B cell (primary cell): ENCODE results near the gene POU3F4. TPM values are rescaled to one million over a fixed set of nuclear protein-coding genes. Genes with fewer than 3 reads are reported as not detected.

Source experiments
- ATAC-seq: fragments of 200-7000 bp; cut with Tn5 transposase; one replicate; pipeline ENCODE4 v1.10.0; 2021; ENCODE audit warnings: low read depth, mild to moderate bottlenecking, moderate number of reproducible peaks, moderate library complexity
- CTCF ChIA-PET: fragments of 350-600 bp; sonication (Branson Sonifier 250); formaldehyde crosslinking; loops from one replicate; lab custom pipeline; 2021; ENCODE audit warnings: antibody characterized with exemption, inconsistent platforms; lab: Charles Lee
- POLR2A ChIA-PET: fragments of 350-600 bp; sonication (Branson Sonifier 250); formaldehyde crosslinking; loops from one replicate; lab custom pipeline; 2021; ENCODE audit warnings: antibody characterized with exemption; lab: Charles Lee
- DNase-seq: peaks from one replicate; pipeline ENCODE4 v3.0.0; 2013
- H2AFZ ChIP-seq: 2 replicates; pipeline ENCODE4 v1.6.1; 2012; ENCODE audit warnings: mild to moderate bottlenecking, low read depth, low read length; ENCODE audit not compliant: insufficient read depth, poor library complexity, severe bottlenecking
- H3K27ac ChIP-seq, 2 donors: 1 replicate in 1 of 2; 2 replicates in 1 of 2; pipeline ENCODE4 v1.5.1; 2012 to 2013; ENCODE audit warnings: low read length in 2 of 2, mild to moderate bottlenecking in 2 of 2, moderate library complexity in 1 of 2
- H3K27me3 ChIP-seq, 4 experiments: fragments of 200-600 bp in 1 of 4; sonication (generic) in 1 of 4; replicated peaks in 1 of 4; 1 replicate in 2 of 4; 2 replicates in 2 of 4; pipeline versions ENCODE4 v1.6.1 to v1.7.0; 2013 to 2016; ENCODE audit warnings: low read length in 3 of 4, mild to moderate bottlenecking in 2 of 4, mixed read lengths in 1 of 4, moderate library complexity in 1 of 4; ENCODE audit not compliant: insufficient read depth in 4 of 4, control insufficient read depth in 3 of 4; ENCODE audit errors: control extremely low read depth in 1 of 4
- H3K36me3 ChIP-seq, 2 experiments: replicated peaks in 1 of 2; 1 replicate in 1 of 2; 2 replicates in 1 of 2; pipeline versions ENCODE4 v1.6.1 to v1.7.1; 2013; ENCODE audit warnings: low read length in 1 of 2; ENCODE audit not compliant: insufficient read depth in 2 of 2, control insufficient read depth in 1 of 2; ENCODE audit errors: control extremely low read depth in 1 of 2, extremely low read depth in 1 of 2
- H3K4me1 ChIP-seq, 2 donors: fragments of 200-600 bp in 1 of 2; sonication (generic) in 1 of 2; 1 replicate in 1 of 2; 2 replicates in 1 of 2; pipeline versions ENCODE4 v1.5.1 to v1.6.1; 2013 to 2017; ENCODE audit warnings: low read length in 2 of 2; ENCODE audit not compliant: control insufficient read depth in 2 of 2, insufficient read depth in 2 of 2
- H3K4me2 ChIP-seq: replicated peaks from 2 replicates; pipeline ENCODE3; 2012; ENCODE audit warnings: mild to moderate bottlenecking, low read depth, low read length; ENCODE audit not compliant: poor library complexity, severe bottlenecking
- H3K4me3 ChIP-seq, 5 experiments: fragments of 200-600 bp in 1 of 5; sonication (generic) in 1 of 5; 1 replicate in 3 of 5; 2 replicates in 2 of 5; pipeline versions ENCODE4 v1.5.1 to v1.7.0; 2011 to 2016; ENCODE audit warnings: low read length in 4 of 5, mild to moderate bottlenecking in 4 of 5, low read depth in 2 of 5, control low read depth in 1 of 5, moderate library complexity in 1 of 5; ENCODE audit not compliant: insufficient read depth in 1 of 5; ENCODE audit errors: control extremely low read depth in 1 of 5, extremely low read depth in 1 of 5
- H3K79me2 ChIP-seq: fragments of 200-600 bp; sonication (generic); one replicate; pipeline ENCODE4 v1.6.0; 2016; ENCODE audit warnings: low read length; ENCODE audit not compliant: control insufficient read depth, insufficient read depth
- H3K9ac ChIP-seq: fragments of 200-600 bp; sonication (generic); 2 replicates; pipeline ENCODE4 v1.6.1; 2017; ENCODE audit warnings: mild to moderate bottlenecking, low read length, moderate library complexity
- H3K9me3 ChIP-seq, 3 donors: one replicate each; pipeline versions ENCODE4 v1.6.1 to v1.7.1; 2013; ENCODE audit warnings: low read length in 2 of 3; ENCODE audit not compliant: control insufficient read depth in 2 of 3, insufficient read depth in 1 of 3; ENCODE audit errors: control extremely low read depth in 1 of 3
- H4K20me1 ChIP-seq: 2 replicates; pipeline ENCODE4 v1.6.0; 2012; ENCODE audit warnings: mild to moderate bottlenecking, low read length; ENCODE audit not compliant: insufficient read depth, control insufficient read depth, poor library complexity, severe bottlenecking
- H3K27ac Mint-ChIP-seq: one replicate; pipeline ENCODE4 v1.8.0; 2021; ENCODE audit warnings: mixed read lengths
- H3K27me3 Mint-ChIP-seq: one replicate; pipeline ENCODE4 v1.8.0; 2021; ENCODE audit warnings: mixed read lengths
- H3K4me1 Mint-ChIP-seq: one replicate; pipeline ENCODE4 v1.8.0; 2021; ENCODE audit warnings: mixed read lengths
- H3K4me3 Mint-ChIP-seq: one replicate; pipeline ENCODE4 v1.8.0; 2021; ENCODE audit warnings: mixed read lengths
- H3K9me3 Mint-ChIP-seq: one replicate; pipeline ENCODE4 v1.8.0; 2022; ENCODE audit warnings: mixed read lengths; ENCODE audit not compliant: insufficient read depth
- EZH2 ChIP-seq: IDR thresholded peaks from 2 replicates; pipeline ENCODE4 v1.6.1; 2012; ENCODE audit warnings: borderline replicate concordance, low read depth, mild to moderate bottlenecking, moderate library complexity, low read length; ENCODE audit not compliant: insufficient read depth, poor library complexity, severe bottlenecking
- WGBS: methylation state at CpG from one replicate; pipeline ENCODE4 v1.1.5; 2013; ENCODE audit warnings: missing lambda C conversion rate; ENCODE audit not compliant: insufficient coverage; 5-methylcytosine and 5-hydroxymethylcytosine counted together
- intact Hi-C: fragments of 100-400 bp; cut with micrococcal nuclease; formaldehyde crosslinking; loops from one replicate; pipeline ENCODE4 v1.10.0; 2022
- polyA minus RNA-seq: library from RNA; depleted of rRNA, polyadenylated mRNA; stranded (reverse); fragments of >200 nt; gene quantifications from 2 replicates; pipeline ENCODE4 v1.2.3, GENCODE V29; 2012
- polyA plus RNA-seq: library from polyadenylated mRNA; depleted of rRNA; stranded (reverse); fragments of >200 nt; gene quantifications from 2 replicates; pipeline ENCODE4 v1.2.3, GENCODE V29; 2012
- total RNA-seq, 2 donors: library from RNA; stranded (reverse); fragments of 120-200 nt in 1 of 2; gene quantifications; 1 replicate in 1 of 2; 2 replicates in 1 of 2; pipeline versions ENCODE4 v1.2.3 to v1.2.4, GENCODE V29; 2013 to 2022
- TF ChIP-seq, protein P1 (sequence below): fragments of 200-600 bp; IDR thresholded peaks from one replicate; pipeline ENCODE4 v1.8.0; 2022; ENCODE audit warnings: antibody characterized with exemption, mild to moderate bottlenecking

POU3F4 gene
- total RNA-seq (not detected in 2 replicates), polyA plus RNA-seq (not detected in 2 replicates), polyA minus RNA-seq (not detected in 2 replicates)
- not detected for total RNA-seq (2013)

GRCh38 chrX:83508006-83508405, at the start of gene POU3F4:
TSS of gene POU3F4 (plus strand) at chrX:83508290. CDS start at chrX:83508325, 35 bp downstream.
- no peaks in the 10 kb centered on the region for H4K20me1 ChIP-seq
- no peaks in the 10 kb centered on the region for H3K9me3 Mint-ChIP-seq
- ChIA-PET CTCF (no interaction called here), POLR2A (no interaction called here)
- H3K4me2 ChIP-seq, result no peak within 1 kb of the TSS
- H3K4me1 ChIP-seq, result peaks cover 0 to 4% of the 10 kb centered on the region in 2 donors
- no peak within 1 kb of the TSS for H3K27ac Mint-ChIP-seq
- ATAC-seq, result no peak
- no peak within 1 kb of the TSS for H3K4me3 ChIP-seq
- no peak within 1 kb of the TSS for H3K9ac ChIP-seq
- DNase-seq, result no peak
- no peaks in the 10 kb centered on the region for H3K36me3 ChIP-seq
- TF ChIP-seq, protein P1, sequence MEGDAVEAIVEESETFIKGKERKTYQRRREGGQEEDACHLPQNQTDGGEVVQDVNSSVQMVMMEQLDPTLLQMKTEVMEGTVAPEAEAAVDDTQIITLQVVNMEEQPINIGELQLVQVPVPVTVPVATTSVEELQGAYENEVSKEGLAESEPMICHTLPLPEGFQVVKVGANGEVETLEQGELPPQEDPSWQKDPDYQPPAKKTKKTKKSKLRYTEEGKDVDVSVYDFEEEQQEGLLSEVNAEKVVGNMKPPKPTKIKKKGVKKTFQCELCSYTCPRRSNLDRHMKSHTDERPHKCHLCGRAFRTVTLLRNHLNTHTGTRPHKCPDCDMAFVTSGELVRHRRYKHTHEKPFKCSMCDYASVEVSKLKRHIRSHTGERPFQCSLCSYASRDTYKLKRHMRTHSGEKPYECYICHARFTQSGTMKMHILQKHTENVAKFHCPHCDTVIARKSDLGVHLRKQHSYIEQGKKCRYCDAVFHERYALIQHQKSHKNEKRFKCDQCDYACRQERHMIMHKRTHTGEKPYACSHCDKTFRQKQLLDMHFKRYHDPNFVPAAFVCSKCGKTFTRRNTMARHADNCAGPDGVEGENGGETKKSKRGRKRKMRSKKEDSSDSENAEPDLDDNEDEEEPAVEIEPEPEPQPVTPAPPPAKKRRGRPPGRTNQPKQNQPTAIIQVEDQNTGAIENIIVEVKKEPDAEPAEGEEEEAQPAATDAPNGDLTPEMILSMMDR, result no peak
- TF ChIP-seq EZH2, result no peak
- peaks cover 0 to 21% (median 0%) of the 10 kb centered on the region in 3 donors for H3K9me3 ChIP-seq
- no peaks in the 10 kb centered on the region for H3K79me2 ChIP-seq
- H3K4me1 Mint-ChIP-seq, result peaks cover 1% of the 10 kb centered on the region
- no peak within 1 kb of the TSS for H3K27ac ChIP-seq
- H3K4me3 Mint-ChIP-seq, result no peak within 1 kb of the TSS
- peak within 1 kb of the TSS; percentile 22 for H2AFZ ChIP-seq
- WGBS, result 16% methylated on average over 19 of the region's 25 CpGs
- intact Hi-C loops, result no loop called here
- peaks cover 0 to 42% (median 11%) of the 10 kb centered on the region in 4 experiments for H3K27me3 ChIP-seq
- peaks cover 55% of the 10 kb centered on the region for H3K27me3 Mint-ChIP-seq

- Histone ChIP-seq H3K4me1 (no peaks in the 10 kb centered on the region), H4K20me1 (no peaks in the 10 kb centered on the region), H3K9ac (no peak overlapping the region), H3K27me3 (no peaks in the 10 kb centered on the region), H3K79me2 (no peaks in the 10 kb centered on the region), H3K4me2 (no peak overlapping the region), H2AFZ (no peak overlapping the region), H3K36me3 (no peaks in the 10 kb centered on the region), H3K27ac (no peak overlapping the region), H3K9me3 (no peaks in the 10 kb centered on the region), H3K4me3 (no peak overlapping the region)
- Mint-ChIP-seq H3K27me3 (no peaks in the 10 kb centered on the region), H3K27ac (no peak overlapping the region), H3K9me3 (no peaks in the 10 kb centered on the region), H3K4me1 (no peaks in the 10 kb centered on the region), H3K4me3 (no peak overlapping the region)
- ChIA-PET POLR2A (no interaction called here), CTCF (interaction anchor here (1.0 kb wide), 1 partner anchor 165 kb away, joined by 4 read pairs; no protein-coding TSS in a partner anchor)
- TF ChIP-seq, protein P1, result peak; percentile 12
- no peak for TF ChIP-seq EZH2
- intact Hi-C loops, result loop anchor here (2.0 kb wide), 1 partner anchor 165 kb away; no protein-coding TSS in a partner anchor
- ATAC-seq (peak; percentile 24), DNase-seq (peak; percentile 9)
These were observed 38.5 kb upstream of the POU3F4 start for GRCh38 chrX:83469551-83469950.
